Parathyroid adenoma (tissue), 2 donors: ENCODE results near the gene AGBL1.

Experiments
- H2AFZ ChIP-seq: fragments of 300-600 bp; sonication (generic); one replicate; pipeline ENCODE4 v1.7.0; 2017; ENCODE audit warnings: antibody characterized with exemption, mild to moderate bottlenecking
- H3K27ac ChIP-seq: fragments of 300-600 bp; sonication (generic); one replicate; pipeline ENCODE4 v1.7.0; 2017
- H3K27me3 ChIP-seq: fragments of 300-600 bp; sonication (generic); one replicate; pipeline ENCODE4 v1.7.0; 2017; ENCODE audit warnings: low read length; ENCODE audit not compliant: control insufficient read depth, insufficient read depth
- H3K36me3 ChIP-seq: fragments of 300-600 bp; sonication (generic); one replicate; pipeline ENCODE4 v1.7.0; 2017; ENCODE audit warnings: low read length; ENCODE audit not compliant: control insufficient read depth, insufficient read depth
- H3K4me1 ChIP-seq: fragments of 300-600 bp; sonication (generic); one replicate; pipeline ENCODE4 v1.7.0; 2017; ENCODE audit warnings: control low read depth
- H3K4me2 ChIP-seq: fragments of 300-600 bp; sonication (generic); one replicate; pipeline ENCODE4 v1.7.0; 2017; ENCODE audit warnings: low read length
- H3K4me3 ChIP-seq: fragments of 300-600 bp; sonication (generic); one replicate; pipeline ENCODE4 v1.7.0; 2017; ENCODE audit warnings: low read depth, low read length
- H3K79me2 ChIP-seq: fragments of 300-600 bp; sonication (generic); one replicate; pipeline ENCODE4 v1.7.0; 2017; ENCODE audit warnings: control low read depth
- H3K9ac ChIP-seq: fragments of 300-600 bp; sonication (generic); one replicate; pipeline ENCODE4 v1.7.0; 2017; ENCODE audit warnings: mild to moderate bottlenecking
- H3K9me3 ChIP-seq: fragments of 300-600 bp; sonication (generic); one replicate; pipeline ENCODE4 v1.7.0; 2017; ENCODE audit warnings: low read length; ENCODE audit not compliant: control insufficient read depth
- CTCF ChIP-seq: fragments of 300-600 bp; sonication (generic); IDR thresholded peaks from one replicate; pipeline ENCODE4 v1.7.0; 2017; ENCODE audit warnings: antibody characterized with exemption, mild to moderate bottlenecking
- donor health status: primary hyperparathyroidism.

The AGBL1 gene

GRCh38 chr15:86663979-86664378 is 584.3 kb downstream of the AGBL1 start:
- no peaks in the 10 kb centered on the region for H3K36me3 ChIP-seq
- no peak overlapping the region for H3K4me2 ChIP-seq
- TF ChIP-seq CTCF: no peak
- H3K79me2 ChIP-seq: no peaks in the 10 kb centered on the region
- H3K4me1 ChIP-seq: no peaks in the 10 kb centered on the region
- H3K9ac ChIP-seq: no peak overlapping the region
- H3K4me3 ChIP-seq: no peak overlapping the region
- no peak overlapping the region for H2AFZ ChIP-seq
- no peak overlapping the region for H3K27ac ChIP-seq
- no peaks in the 10 kb centered on the region for H3K27me3 ChIP-seq
- H3K9me3 ChIP-seq: no peaks in the 10 kb centered on the region

GRCh38 chr15:86664581-86664980 is 584.9 kb downstream of the AGBL1 start:
- Histone ChIP-seq H3K27me3 (no peaks in the 10 kb centered on the region), H3K36me3 (no peaks in the 10 kb centered on the region), H3K4me3 (no peak overlapping the region), H3K9ac (no peak overlapping the region), H3K27ac (no peak overlapping the region), H3K79me2 (no peaks in the 10 kb centered on the region), H2AFZ (no peak overlapping the region), H3K9me3 (no peaks in the 10 kb centered on the region), H3K4me2 (no peak overlapping the region), H3K4me1 (no peaks in the 10 kb centered on the region)
- TF ChIP-seq CTCF: no peak

- TF ChIP-seq CTCF: no peak
- Histone ChIP-seq H3K27me3 (no peaks in the 10 kb centered on the region), H3K9ac (no peak overlapping the region), H3K79me2 (no peaks in the 10 kb centered on the region), H3K4me2 (no peak overlapping the region), H3K4me3 (no peak overlapping the region), H3K27ac (no peak overlapping the region), H3K4me1 (no peaks in the 10 kb centered on the region), H3K36me3 (no peaks in the 10 kb centered on the region), H3K9me3 (no peaks in the 10 kb centered on the region), H2AFZ (no peak overlapping the region)
These were observed 596.3 kb downstream of the AGBL1 start for GRCh38 chr15:86676002-86676401.

- Histone ChIP-seq H3K79me2 (no peaks in the 10 kb centered on the region), H3K27me3 (no peaks in the 10 kb centered on the region), H3K36me3 (no peaks in the 10 kb centered on the region), H3K27ac (no peak overlapping the region), H3K4me2 (no peak overlapping the region), H3K9me3 (no peaks in the 10 kb centered on the region), H3K4me1 (no peaks in the 10 kb centered on the region), H2AFZ (no peak overlapping the region), H3K9ac (no peak overlapping the region), H3K4me3 (no peak overlapping the region)
- TF ChIP-seq CTCF: no peak
These were observed 597.6 kb downstream of the AGBL1 start for GRCh38 chr15:86677278-86677677.

GRCh38 chr15:86685263-86685662 is 605.6 kb downstream of the AGBL1 start:
- Histone ChIP-seq H3K27ac (no peak overlapping the region), H3K79me2 (no peaks in the 10 kb centered on the region), H3K4me2 (no peak overlapping the region), H2AFZ (no peak overlapping the region), H3K4me3 (no peak overlapping the region), H3K9me3 (no peaks in the 10 kb centered on the region), H3K27me3 (no peaks in the 10 kb centered on the region), H3K9ac (no peak overlapping the region), H3K4me1 (no peaks in the 10 kb centered on the region), H3K36me3 (no peaks in the 10 kb centered on the region)
- no peak for TF ChIP-seq CTCF
